ENCODE results near the gene GTF2I.

The GTF2I gene

GRCh38 chr7:74683799-74684198 lies 26.3 kb downstream of the GTF2I start:
- no peaks in the 10 kb centered on the region for H3F3A ChIP-seq (ENCODE audit: low read depth)
- H3K4me2 ChIP-seq (ENCODE audit: low read depth, low read length, poor library complexity, severe bottlenecking), result no peak overlapping the region
- no peaks in the 10 kb centered on the region for H3K27me3 ChIP-seq (ENCODE audit: insufficient read depth, low read length, poor library complexity, severe bottlenecking)
- no peak overlapping the region for H3K9ac ChIP-seq (ENCODE audit: low read depth, low read length, poor library complexity, severe bottlenecking)
- H3K9me2 ChIP-seq (replicated peaks; ENCODE audit: low read depth, low read length), result no peaks in the 10 kb centered on the region
- H3K4me1 ChIP-seq (ENCODE audit: insufficient read depth, low read length, poor library complexity, severe bottlenecking), result no peaks in the 10 kb centered on the region
- peaks cover 96% of the 10 kb centered on the region for H3K79me2 ChIP-seq (ENCODE audit: insufficient read depth, low read length)
- TF ChIP-seq CTCF (conservative IDR thresholded peaks at IDR 0.05; ENCODE audit: low read length), result no peak
- no peak for TF ChIP-seq EZH2phosphoT487 (IDR thresholded peaks at IDR 0.05; ENCODE audit: borderline replicate concordance)
- peaks cover 88% of the 10 kb centered on the region for H4K20me1 ChIP-seq (ENCODE audit: insufficient read depth, low read length, poor library complexity, severe bottlenecking)
- no peak overlapping the region for H2AFZ ChIP-seq (ENCODE audit: low read length)
- H3K36me3 ChIP-seq (ENCODE audit: insufficient read depth, low read length), result peaks cover 34% of the 10 kb centered on the region; the same call in 1 of the 2 replicates
- H3K9me3 ChIP-seq (ENCODE audit: insufficient read depth, low read depth, low read length), result no peaks in the 10 kb centered on the region
- no peak overlapping the region for H3K4me3 ChIP-seq (ENCODE audit: low read length, poor library complexity, severe bottlenecking)

GRCh38 chr7:74684473-74684872 lies 27.0 kb downstream of the GTF2I start:
- Histone ChIP-seq H3K4me2 (ENCODE audit: low read depth, low read length, poor library complexity, severe bottlenecking) (no peak overlapping the region), H4K20me1 (ENCODE audit: insufficient read depth, low read length, poor library complexity, severe bottlenecking) (peaks cover 82% of the 10 kb centered on the region), H3K9me3 (ENCODE audit: insufficient read depth, low read depth, low read length) (no peaks in the 10 kb centered on the region), H3K4me3 (ENCODE audit: low read length, poor library complexity, severe bottlenecking) (no peak overlapping the region), H2AFZ (ENCODE audit: low read length) (no peak overlapping the region), H3K4me1 (ENCODE audit: insufficient read depth, low read length, poor library complexity, severe bottlenecking) (no peaks in the 10 kb centered on the region), H3K9me2 (replicated peaks; ENCODE audit: low read depth, low read length) (no peaks in the 10 kb centered on the region), H3K36me3 (ENCODE audit: insufficient read depth, low read length) (peaks cover 35% of the 10 kb centered on the region; the same call in 1 of the 2 replicates), H3K9ac (ENCODE audit: low read depth, low read length, poor library complexity, severe bottlenecking) (no peak overlapping the region), H3K27me3 (ENCODE audit: insufficient read depth, low read length, poor library complexity, severe bottlenecking) (no peaks in the 10 kb centered on the region), H3F3A (ENCODE audit: low read depth) (no peaks in the 10 kb centered on the region), H3K79me2 (ENCODE audit: insufficient read depth, low read length) (peaks cover 95% of the 10 kb centered on the region)
- no peak for TF ChIP-seq CTCF (conservative IDR thresholded peaks at IDR 0.05; ENCODE audit: low read length)
- no peak for TF ChIP-seq EZH2phosphoT487 (IDR thresholded peaks at IDR 0.05; ENCODE audit: borderline replicate concordance)

GRCh38 chr7:74684921-74685320 lies 27.4 kb downstream of the GTF2I start:
- no peaks in the 10 kb centered on the region for H3K9me3 ChIP-seq (ENCODE audit: insufficient read depth, low read depth, low read length)
- peaks cover 37% of the 10 kb centered on the region for H3K36me3 ChIP-seq (ENCODE audit: insufficient read depth, low read length)
- H2AFZ ChIP-seq (ENCODE audit: low read length), result no peak overlapping the region
- H4K20me1 ChIP-seq (ENCODE audit: insufficient read depth, low read length, poor library complexity, severe bottlenecking), result peaks cover 79% of the 10 kb centered on the region
- H3K9ac ChIP-seq (ENCODE audit: low read depth, low read length, poor library complexity, severe bottlenecking), result no peak overlapping the region
- H3K4me2 ChIP-seq (ENCODE audit: low read depth, low read length, poor library complexity, severe bottlenecking), result no peak overlapping the region
- H3K79me2 ChIP-seq (ENCODE audit: insufficient read depth, low read length), result peaks cover 96% of the 10 kb centered on the region
- H3K9me2 ChIP-seq (replicated peaks; ENCODE audit: low read depth, low read length), result no peaks in the 10 kb centered on the region
- no peaks in the 10 kb centered on the region for H3F3A ChIP-seq (ENCODE audit: low read depth)
- H3K27me3 ChIP-seq (ENCODE audit: insufficient read depth, low read length, poor library complexity, severe bottlenecking), result no peaks in the 10 kb centered on the region
- no peak for TF ChIP-seq CTCF (conservative IDR thresholded peaks at IDR 0.05; ENCODE audit: low read length)
- no peak for TF ChIP-seq EZH2phosphoT487 (IDR thresholded peaks at IDR 0.05; ENCODE audit: borderline replicate concordance)
- H3K4me3 ChIP-seq (ENCODE audit: low read length, poor library complexity, severe bottlenecking), result no peak overlapping the region
- H3K4me1 ChIP-seq (ENCODE audit: insufficient read depth, low read length, poor library complexity, severe bottlenecking), result no peaks in the 10 kb centered on the region
